Stimulated activated CD8-positive, alpha-beta memory T cell treated with anti-CD3 and anti-CD28 coated beads, Interleukin-7, amount 100 ng/mL, for 4 hours (primary cell): Measurements from ENCODE around the gene RWDD1.
"Not testable (repeated sequence)": the region's sequence is repeated elsewhere in the genome, so short reads cannot be mapped to it uniquely, and the experiment has no call there.

ENCODE experiments used
- DNase-seq, 2 donors: peaks; one replicate each; pipeline ENCODE4 v3.0.0-alpha.2; 2020; ENCODE audit warnings: low read depth in 2 of 2

The RWDD1 gene

GRCh38 chr6:116560130-116560529 is 11.2 kb upstream of the RWDD1 start:
- DNase-seq: no peak

- peak; percentile 13 to 34 for DNase-seq
These were observed 9.8 kb upstream of the RWDD1 start for GRCh38 chr6:116561377-116562018.

- no peak for DNase-seq
These were observed 9.3 kb upstream of the RWDD1 start for GRCh38 chr6:116562019-116562403.

GRCh38 chr6:116562614-116563013 is 8.7 kb upstream of the RWDD1 start:
- no peak for DNase-seq

- DNase-seq: no peak
These were observed 7.5 kb upstream of the RWDD1 start for GRCh38 chr6:116563830-116564229.

- DNase-seq: no peak
These were observed 7.0 kb upstream of the RWDD1 start for GRCh38 chr6:116564311-116564710.

GRCh38 chr6:116564921-116565872 is 6.1 kb upstream of the RWDD1 start:
- no peak for DNase-seq

- no peak for DNase-seq
These were observed 3.2 kb upstream of the RWDD1 start for GRCh38 chr6:116568111-116568510.

GRCh38 chr6:116568821-116569755 is 2.2 kb upstream of the RWDD1 start:
- no peak for DNase-seq

GRCh38 chr6:116571683-116572000 is 338 bp downstream of the RWDD1 start:
- DNase-seq: no peak

GRCh38 chr6:116572162-116572561 is 858 bp downstream of the RWDD1 start:
- DNase-seq: no peak

GRCh38 chr6:116575227-116575626 is 3.9 kb downstream of the RWDD1 start:
- no peak for DNase-seq

- no peak for DNase-seq
These were observed 6.2 kb downstream of the RWDD1 start for GRCh38 chr6:116577486-116577885.

- no peak for DNase-seq
These were observed 7.0 kb downstream of the RWDD1 start for GRCh38 chr6:116578335-116578734.

- DNase-seq: no peak
These were observed 7.8 kb downstream of the RWDD1 start for GRCh38 chr6:116579143-116579542.

GRCh38 chr6:116580198-116580597 is 8.9 kb downstream of the RWDD1 start:
- DNase-seq: no peak

GRCh38 chr6:116586276-116586675 is 15.0 kb downstream of the RWDD1 start:
- no peak for DNase-seq

- DNase-seq: no peak
These were observed 15.4 kb downstream of the RWDD1 start for GRCh38 chr6:116586738-116587137.

GRCh38 chr6:116595247-116595646 is 23.9 kb downstream of the RWDD1 start:
- no peak for DNase-seq

- DNase-seq: no peak
These were observed 25.5 kb downstream of the RWDD1 start for GRCh38 chr6:116596815-116597214.

- DNase-seq: not testable (repeated sequence)
These were observed 32.6 kb downstream of the RWDD1 start for GRCh38 chr6:116603916-116604315.

- not testable (repeated sequence) for DNase-seq
These were observed 33.6 kb downstream of the RWDD1 start for GRCh38 chr6:116604868-116605267.
